HG03432 (cell line): ENCODE data around the gene KHDC4.

Source experiments
- ATAC-seq: cut with Tn5 transposase; IDR thresholded peaks from one replicate; pipeline ENCODE4 v1.9.1; 2021; ENCODE audit warnings: mild to moderate bottlenecking, moderate library complexity; ENCODE audit not compliant: unreplicated experiment

Gene KHDC4

DNA sequence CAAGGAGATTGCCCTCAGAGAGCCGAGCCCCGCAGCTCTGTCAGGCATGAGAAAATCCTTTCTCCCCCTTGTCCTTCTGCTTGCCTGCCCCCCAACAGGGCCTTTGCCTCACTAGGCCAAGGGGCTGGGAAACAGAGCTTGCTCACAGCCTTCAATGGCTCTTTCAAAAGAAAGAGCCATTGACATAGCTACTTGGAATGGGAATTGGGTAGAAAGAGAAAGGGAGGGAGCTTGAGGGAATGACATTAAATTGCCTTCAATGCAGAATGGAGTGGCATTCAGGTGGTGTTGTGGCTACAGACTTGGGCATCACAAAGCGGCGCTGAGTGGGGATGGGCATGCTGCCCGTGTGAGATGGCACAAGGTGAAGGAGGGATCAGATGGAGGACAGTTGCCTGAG is 61.7 kb downstream of the KHDC4 start:
- no peak for ATAC-seq

- ATAC-seq, result no peak
These were observed 62.8 kb downstream of the KHDC4 start for GRCh38 chr1:155871390-155871789.

GRCh38 chr1:155867766-155868165 is 66.4 kb downstream of the KHDC4 start:
- no peak for ATAC-seq

DNA sequence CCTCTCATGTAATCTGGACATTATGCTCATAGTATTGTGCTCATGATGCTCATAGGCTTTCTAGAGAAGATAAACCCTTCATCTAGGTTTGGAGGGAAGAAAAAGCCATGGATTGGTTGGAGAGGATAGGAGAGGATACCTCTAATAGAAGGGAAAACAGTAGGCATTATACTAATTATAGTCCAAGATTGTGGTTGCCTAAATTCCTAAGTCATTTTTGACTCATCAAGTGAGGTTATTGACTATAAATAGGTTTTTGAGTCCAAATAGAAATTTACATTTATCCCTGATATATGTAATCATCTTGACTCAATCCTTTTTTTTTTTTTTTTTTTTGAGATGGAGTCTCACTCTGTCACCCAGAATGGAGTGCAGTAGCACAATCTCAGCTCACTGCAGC is 69.8 kb downstream of the KHDC4 start:
- ATAC-seq, result no peak
